Nephron progenitor cell (in vitro differentiated cells): ENCODE results near the gene TCP11.

ENCODE experiments used
- DNase-seq: peaks from one replicate; pipeline ENCODE4 v3.0.0; 2021
- H3K27ac Mint-ChIP-seq: 2 replicates; pipeline ENCODE4 v1.8.0; 2021; ENCODE audit warnings: mild to moderate bottlenecking, moderate library complexity, mixed read lengths
- H3K27me3 Mint-ChIP-seq: 2 replicates; pipeline ENCODE4 v1.8.0; 2021; ENCODE audit warnings: mild to moderate bottlenecking, low read depth, mixed read lengths; ENCODE audit not compliant: poor library complexity
- H3K36me3 Mint-ChIP-seq: 2 replicates; pipeline ENCODE4 v1.8.0; 2021; ENCODE audit warnings: low read depth, mixed read lengths
- H3K4me1 Mint-ChIP-seq: 2 replicates; pipeline ENCODE4 v1.8.0; 2021; ENCODE audit warnings: mixed read lengths
- H3K4me3 Mint-ChIP-seq: 2 replicates; pipeline ENCODE4 v1.8.0; 2021; ENCODE audit warnings: mild to moderate bottlenecking, moderate library complexity, mixed read lengths
- H3K9me3 Mint-ChIP-seq: 2 replicates; pipeline ENCODE4 v1.8.0; 2021; ENCODE audit warnings: mild to moderate bottlenecking, moderate library complexity, mixed read lengths
- CTCF ChIP-seq: fragments of 200-600 bp; sonication (generic); IDR thresholded peaks from 2 replicates; pipeline ENCODE4 v1.5.0; 2021; ENCODE audit warnings: antibody characterized with exemption

The TCP11 gene

GRCh38 chr6:35081426-35081851, 59.7 kb downstream of the TCP11 start:
- Mint-ChIP-seq H3K27ac (peak overlapping the region; percentile 88), H3K9me3 (no peaks in the 10 kb centered on the region), H3K27me3 (peaks cover 10% of the 10 kb centered on the region), H3K4me3 (no peak overlapping the region), H3K4me1 (peaks cover 15% of the 10 kb centered on the region), H3K36me3 (peaks cover 15% of the 10 kb centered on the region)
- TF ChIP-seq CTCF = no peak
- DNase-seq = no peak

GRCh38 chr6:35080821-35081425, 60.2 kb downstream of the TCP11 start:
- peaks cover 15% of the 10 kb centered on the region for H3K4me1 Mint-ChIP-seq
- no peaks in the 10 kb centered on the region for H3K9me3 Mint-ChIP-seq
- H3K27ac Mint-ChIP-seq = no peak overlapping the region
- peaks cover 10% of the 10 kb centered on the region for H3K27me3 Mint-ChIP-seq
- no peak for DNase-seq
- no peak for TF ChIP-seq CTCF
- no peak overlapping the region for H3K4me3 Mint-ChIP-seq
- peaks cover 10% of the 10 kb centered on the region for H3K36me3 Mint-ChIP-seq

GRCh38 chr6:35080016-35080680, 61.0 kb downstream of the TCP11 start:
- Mint-ChIP-seq H3K27ac (no peak overlapping the region), H3K4me3 (no peak overlapping the region), H3K4me1 (peaks cover 15% of the 10 kb centered on the region), H3K9me3 (no peaks in the 10 kb centered on the region), H3K36me3 (peaks cover 10% of the 10 kb centered on the region), H3K27me3 (peaks cover 10% of the 10 kb centered on the region)
- no peak for TF ChIP-seq CTCF
- DNase-seq = no peak

- Mint-ChIP-seq H3K9me3 (no peaks in the 10 kb centered on the region), H3K4me3 (no peak overlapping the region), H3K4me1 (peaks cover 15% of the 10 kb centered on the region), H3K27me3 (peaks cover 10% of the 10 kb centered on the region), H3K36me3 (peaks cover 16% of the 10 kb centered on the region), H3K27ac (no peak overlapping the region)
- TF ChIP-seq CTCF = no peak
- no peak for DNase-seq
Observed at GRCh38 chr6:35079311-35080000, 61.7 kb downstream of the TCP11 start.

- TF ChIP-seq CTCF = no peak
- Mint-ChIP-seq H3K27ac (no peak overlapping the region), H3K9me3 (no peaks in the 10 kb centered on the region), H3K4me3 (no peak overlapping the region), H3K27me3 (peaks cover 10% of the 10 kb centered on the region), H3K4me1 (peaks cover 15% of the 10 kb centered on the region), H3K36me3 (peaks cover 16% of the 10 kb centered on the region)
- no peak for DNase-seq
Observed at GRCh38 chr6:35078896-35079295, 62.2 kb downstream of the TCP11 start.
